ENCODE data around the gene RHOA. TPM values are rescaled to one million over a fixed set of nuclear protein-coding genes. Genes with fewer than 3 reads are reported as not detected.

RHOA gene
- total and polyA plus RNA-seq, 2 of the 13 experiments (the other 11 are each of a cell fraction or from before 2014, with no cell fraction given): 131 to 177 TPM

- no peak for TF ChIP-seq AKNA (CRISPR knock-in tag; IDR thresholded peaks at IDR 0.05; ENCODE audit: borderline replicate concordance)
- TF ChIP-seq ZNF263 (CRISPR knock-in tag; IDR thresholded peaks at IDR 0.05): no peak
- TF ChIP-seq ZNF414 (CRISPR knock-in tag; IDR thresholded peaks at IDR 0.05): 0 out of 2 replicates have a peak, but pooled peaks have one; percentile 47
- no peak for TF ChIP-seq ZNF770 (CRISPR knock-in tag; IDR thresholded peaks at IDR 0.05)
- TF ChIP-seq KLF13 (CRISPR knock-in tag; IDR thresholded peaks at IDR 0.05): no peak
- TF ChIP-seq ZIK1 (CRISPR knock-in tag; IDR thresholded peaks at IDR 0.05; ENCODE audit: borderline replicate concordance, low read depth): no peak
- no peak for TF ChIP-seq ZKSCAN1 (IDR thresholded peaks at IDR 0.05; ENCODE audit: low read length)
- peak; percentile 52 for TF ChIP-seq HNF1B (CRISPR knock-in tag; IDR thresholded peaks at IDR 0.05)
- 0 out of 2 replicates have a peak, but pooled peaks have one; percentile 56 for TF ChIP-seq PCBP1 (IDR thresholded peaks at IDR 0.05; ENCODE audit: borderline replicate concordance, low read depth, low read length)
- TF ChIP-seq RAD21 (CRISPR knock-in tag; IDR thresholded peaks at IDR 0.05): no peak; the same call in 1 of the 2 replicates
- peak; percentile 63 for TF ChIP-seq PRDM10 (CRISPR knock-in tag; IDR thresholded peaks at IDR 0.05; ENCODE audit: low read depth)
- no peak for TF ChIP-seq MIXL1 (CRISPR knock-in tag; IDR thresholded peaks at IDR 0.05)
- peak; percentile 78; the same call in 1 of the 2 replicates for TF ChIP-seq ZZZ3 (CRISPR knock-in tag; IDR thresholded peaks at IDR 0.05; ENCODE audit: borderline replicate concordance)
- no peak for TF ChIP-seq ZNF3 (CRISPR knock-in tag; IDR thresholded peaks at IDR 0.05)
- peak; percentile 61 to 75; a peak in 2 of 4 replicates for TF ChIP-seq POLR2A (IDR thresholded peaks at IDR 0.05; ENCODE audit: insufficient read depth in 1 of 2, low read depth in 2 of 2, low read length in 2 of 2)
These were observed 10.8 kb upstream of the RHOA start, which contains the start of gene AMT (continued) for GRCh38 chr3:49422379-49423248.
